ENCODE results near the gene CYTH3. TPM values are rescaled to one million over a fixed set of nuclear protein-coding genes. Genes with fewer than 3 reads are reported as not detected.
"Not testable (repeated sequence)": the region's sequence is repeated elsewhere in the genome, so short reads cannot be mapped to it uniquely, and the experiment has no call there.

Gene CYTH3
- total and polyA plus RNA-seq, 2 donors (not counting 1 experiment from before 2014, with no cell fraction given), result 39.1 to 73.3 TPM

GRCh38 chr7:6286486-6286885 lies 14.1 kb upstream of the CYTH3 start:
- no peaks in the 10 kb centered on the region for H3K27me3 ChIP-seq (ENCODE audit: control insufficient read depth, insufficient read depth, low read length)
- H3K9me3 ChIP-seq (ENCODE audit: control insufficient read depth, insufficient read depth, low read depth, low read length), result no peaks in the 10 kb centered on the region
- H4K20me1 ChIP-seq (ENCODE audit: control insufficient read depth, extremely low read depth, insufficient read depth, low read length), result no peaks in the 10 kb centered on the region
- no peak overlapping the region for H3K4me3 ChIP-seq (replicated peaks in 1 of 4; ENCODE audit: control extremely low read depth in 1 of 4, insufficient read depth in 1 of 4, low read depth in 3 of 4, low read length in 4 of 4)
- H3K79me2 ChIP-seq (ENCODE audit: control insufficient read depth, insufficient read depth, low read length), result no peaks in the 10 kb centered on the region
- H3K36me3 ChIP-seq (ENCODE audit: control insufficient read depth, insufficient read depth, low read length), result no peaks in the 10 kb centered on the region
- no peak overlapping the region for H3K4me2 ChIP-seq (ENCODE audit: extremely low read depth, insufficient read depth, low read length)
- H2AFZ ChIP-seq (ENCODE audit: low read length), result no peak overlapping the region
- peaks cover 10% of the 10 kb centered on the region for H3K4me1 ChIP-seq (ENCODE audit: control insufficient read depth, extremely low read depth, insufficient read depth, low read length)
- no peak for DNase-seq (ENCODE audit: low read depth in 2 of 2)
- H3K9ac ChIP-seq (ENCODE audit: insufficient read depth, low read length), result no peak overlapping the region
- H3K27ac ChIP-seq (ENCODE audit: insufficient read depth, low read length), result no peak overlapping the region
- TF ChIP-seq CTCF (conservative IDR thresholded peaks at IDR 0.05 in 1 of 2, IDR thresholded peaks at IDR 0.05 in 1 of 2; ENCODE audit: low read depth in 1 of 2, low read length in 2 of 2) (no peak), EZH2 (IDR thresholded peaks at IDR 0.05; ENCODE audit: low read length, missing control alignments) (no peak)

- H3K4me3 ChIP-seq (replicated peaks in 1 of 4; ENCODE audit: control extremely low read depth in 1 of 4, insufficient read depth in 1 of 4, low read depth in 3 of 4, low read length in 4 of 4), result no peak overlapping the region
- no peaks in the 10 kb centered on the region for H4K20me1 ChIP-seq (ENCODE audit: control insufficient read depth, extremely low read depth, insufficient read depth, low read length)
- H3K9me3 ChIP-seq (ENCODE audit: control insufficient read depth, insufficient read depth, low read depth, low read length), result no peaks in the 10 kb centered on the region
- peak in 1 of 2 donors; percentile 47 for DNase-seq (ENCODE audit: low read depth in 2 of 2)
- H3K36me3 ChIP-seq (ENCODE audit: control insufficient read depth, insufficient read depth, low read length), result no peaks in the 10 kb centered on the region
- no peak for TF ChIP-seq EZH2 (IDR thresholded peaks at IDR 0.05; ENCODE audit: low read length, missing control alignments)
- no peak for TF ChIP-seq CTCF (conservative IDR thresholded peaks at IDR 0.05 in 1 of 2, IDR thresholded peaks at IDR 0.05 in 1 of 2; ENCODE audit: low read depth in 1 of 2, low read length in 2 of 2)
- peaks cover 10% of the 10 kb centered on the region for H3K4me1 ChIP-seq (ENCODE audit: control insufficient read depth, extremely low read depth, insufficient read depth, low read length)
- H3K27me3 ChIP-seq (ENCODE audit: control insufficient read depth, insufficient read depth, low read length), result no peaks in the 10 kb centered on the region
- no peaks in the 10 kb centered on the region for H3K79me2 ChIP-seq (ENCODE audit: control insufficient read depth, insufficient read depth, low read length)
- no peak overlapping the region for H3K4me2 ChIP-seq (ENCODE audit: extremely low read depth, insufficient read depth, low read length)
- H2AFZ ChIP-seq (ENCODE audit: low read length), result no peak overlapping the region
- H3K9ac ChIP-seq (ENCODE audit: insufficient read depth, low read length), result no peak overlapping the region
- H3K27ac ChIP-seq (ENCODE audit: insufficient read depth, low read length), result peak overlapping the region; percentile 99
These were observed 12.3 kb upstream of the CYTH3 start for GRCh38 chr7:6284461-6285360.

GRCh38 chr7:6284055-6284400 lies 11.6 kb upstream of the CYTH3 start:
- peaks cover 10% of the 10 kb centered on the region for H3K4me1 ChIP-seq (ENCODE audit: control insufficient read depth, extremely low read depth, insufficient read depth, low read length)
- H3K9me3 ChIP-seq (ENCODE audit: control insufficient read depth, insufficient read depth, low read depth, low read length), result no peaks in the 10 kb centered on the region
- no peaks in the 10 kb centered on the region for H3K79me2 ChIP-seq (ENCODE audit: control insufficient read depth, insufficient read depth, low read length)
- H2AFZ ChIP-seq (ENCODE audit: low read length), result no peak overlapping the region
- H3K4me3 ChIP-seq (replicated peaks in 1 of 4; ENCODE audit: control extremely low read depth in 1 of 4, insufficient read depth in 1 of 4, low read depth in 3 of 4, low read length in 4 of 4), result no peak overlapping the region
- no peak for TF ChIP-seq EZH2 (IDR thresholded peaks at IDR 0.05; ENCODE audit: low read length, missing control alignments)
- no peak for TF ChIP-seq CTCF (conservative IDR thresholded peaks at IDR 0.05 in 1 of 2, IDR thresholded peaks at IDR 0.05 in 1 of 2; ENCODE audit: low read depth in 1 of 2, low read length in 2 of 2)
- H3K9ac ChIP-seq (ENCODE audit: insufficient read depth, low read length), result no peak overlapping the region
- peak overlapping the region; percentile 99 for H3K27ac ChIP-seq (ENCODE audit: insufficient read depth, low read length)
- H3K36me3 ChIP-seq (ENCODE audit: control insufficient read depth, insufficient read depth, low read length), result no peaks in the 10 kb centered on the region
- H4K20me1 ChIP-seq (ENCODE audit: control insufficient read depth, extremely low read depth, insufficient read depth, low read length), result no peaks in the 10 kb centered on the region
- H3K27me3 ChIP-seq (ENCODE audit: control insufficient read depth, insufficient read depth, low read length), result no peaks in the 10 kb centered on the region
- no peak overlapping the region for H3K4me2 ChIP-seq (ENCODE audit: extremely low read depth, insufficient read depth, low read length)
- DNase-seq (ENCODE audit: low read depth in 2 of 2), result peak in 1 of 2 donors; percentile 58

- Histone ChIP-seq H3K9ac (ENCODE audit: insufficient read depth, low read length) (peak overlapping the region; percentile 55), H3K4me1 (ENCODE audit: control insufficient read depth, extremely low read depth, insufficient read depth, low read length) (peaks cover 10% of the 10 kb centered on the region), H3K27ac (ENCODE audit: insufficient read depth, low read length) (peak overlapping the region; percentile 99)
- not testable (repeated sequence) for H3K36me3 ChIP-seq (ENCODE audit: control insufficient read depth, insufficient read depth, low read length); H3K79me2 ChIP-seq (ENCODE audit: control insufficient read depth, insufficient read depth, low read length); H3K27me3 ChIP-seq (ENCODE audit: control insufficient read depth, insufficient read depth, low read length); H3K4me3 ChIP-seq (replicated peaks in 1 of 4; ENCODE audit: control extremely low read depth in 1 of 4, insufficient read depth in 1 of 4, low read depth in 3 of 4, low read length in 4 of 4); H4K20me1 ChIP-seq (ENCODE audit: control insufficient read depth, extremely low read depth, insufficient read depth, low read length); H3K9me3 ChIP-seq (ENCODE audit: control insufficient read depth, insufficient read depth, low read depth, low read length); H2AFZ ChIP-seq (ENCODE audit: low read length); H3K4me2 ChIP-seq (ENCODE audit: extremely low read depth, insufficient read depth, low read length)
- DNase-seq (ENCODE audit: low read depth in 2 of 2), result peak; percentile 70 to 88
These were observed 11.1 kb upstream of the CYTH3 start for GRCh38 chr7:6283391-6284054.

Data from fibroblast of lung (primary cell).